A673 (cell line): ENCODE data around the gene WFS1. TPM values are rescaled to one million over a fixed set of nuclear protein-coding genes. Genes with fewer than 3 reads are reported as not detected.

Experiments
- BruUV-seq: library from RNA; stranded (reverse); fragments of 400-500 nt; replicated peaks from 2 replicates; lab custom pipeline; 2021; lab: Mats Ljungman, UMichigan
- CTCF ChIA-PET: fragments of 300-600 bp; sonication (Branson Sonifier 250); formaldehyde crosslinking; loops from one replicate; lab custom pipeline; 2022; ENCODE audit warnings: antibody characterized with exemption; lab: Charles Lee
- POLR2A ChIA-PET: fragments of 300-600 bp; sonication (Branson Sonifier 250); formaldehyde crosslinking; loops from one replicate; lab custom pipeline; 2022; ENCODE audit warnings: antibody characterized with exemption; ENCODE audit not compliant: low non-redundant PET; lab: Charles Lee
- DNase-seq: peaks from one replicate; pipeline ENCODE4 v3.0.0-alpha.2; 2015; ENCODE audit warnings: low spot score
- H3K27ac ChIP-seq: fragments of 200-600 bp; sonication (generic); 2 replicates; pipeline ENCODE4 v1.5.1; 2016; ENCODE audit warnings: mixed run types, low read depth, mild to moderate bottlenecking, mixed read lengths, antibody characterized with exemption, low read length; ENCODE audit not compliant: poor library complexity, severe bottlenecking
- H3K27me3 ChIP-seq: fragments of 200-600 bp; sonication (generic); replicated peaks from 2 replicates; pipeline ENCODE4 v1.6.1; 2017; ENCODE audit warnings: mixed run types, low read depth, mild to moderate bottlenecking, mixed read lengths, antibody characterized with exemption, low read length; ENCODE audit not compliant: insufficient read depth, poor library complexity
- H3K36me3 ChIP-seq: fragments of 200-600 bp; sonication (generic); 2 replicates; pipeline ENCODE4 v1.6.1; 2016; ENCODE audit warnings: mixed run types, mild to moderate bottlenecking, mixed read lengths, antibody characterized with exemption, low read length; ENCODE audit not compliant: insufficient read depth, poor library complexity, severe bottlenecking
- H3K4me1 ChIP-seq: fragments of 200-600 bp; sonication (generic); 2 replicates; pipeline ENCODE4 v1.6.1; 2017; ENCODE audit warnings: mixed run types, mild to moderate bottlenecking, mixed read lengths, antibody characterized with exemption, low read length; ENCODE audit not compliant: insufficient read depth, poor library complexity, severe bottlenecking
- H3K4me3 ChIP-seq: fragments of 200-600 bp; sonication (generic); 2 replicates; pipeline ENCODE4 v1.5.1; 2016; ENCODE audit warnings: low read depth, mixed run types, mild to moderate bottlenecking, mixed read lengths, low read length; ENCODE audit not compliant: poor library complexity, severe bottlenecking
- H3K9me3 ChIP-seq: fragments of 200-600 bp; sonication (generic); 2 replicates; pipeline ENCODE4 v1.6.1; 2016; ENCODE audit warnings: mixed run types, low read depth, mild to moderate bottlenecking, mixed read lengths, antibody characterized with exemption, low read length; ENCODE audit not compliant: poor library complexity, severe bottlenecking
- EZH2 ChIP-seq: fragments of 200-600 bp; sonication (generic); IDR thresholded peaks from 2 replicates; pipeline ENCODE4 v1.6.1; 2017; ENCODE audit warnings: borderline replicate concordance, low read depth, mild to moderate bottlenecking, mixed read lengths, antibody characterized with exemption, low read length; ENCODE audit not compliant: poor library complexity, severe bottlenecking
- intact Hi-C: fragments of 100-400 bp; cut with micrococcal nuclease; formaldehyde crosslinking; loops from one replicate; pipeline ENCODE4 v1.10.0; 2022; ENCODE audit not compliant: unreplicated experiment
- total RNA-seq: library from RNA; stranded (reverse); gene quantifications from 2 replicates; pipeline ENCODE4 v1.2.3, GENCODE V29; 2021
- TF ChIP-seq, protein P1 (sequence below): fragments of 300-800, 200-600 bp; sonication (generic); conservative IDR thresholded peaks from 2 replicates; pipeline ENCODE4 v1.5.1; 2017; ENCODE audit warnings: low read depth, mild to moderate bottlenecking, antibody characterized with exemption, low read length, moderate library complexity, mixed read lengths

The WFS1 gene
- total RNA-seq, 1 experiment from 2014 or later = 14.0 TPM

DNA sequence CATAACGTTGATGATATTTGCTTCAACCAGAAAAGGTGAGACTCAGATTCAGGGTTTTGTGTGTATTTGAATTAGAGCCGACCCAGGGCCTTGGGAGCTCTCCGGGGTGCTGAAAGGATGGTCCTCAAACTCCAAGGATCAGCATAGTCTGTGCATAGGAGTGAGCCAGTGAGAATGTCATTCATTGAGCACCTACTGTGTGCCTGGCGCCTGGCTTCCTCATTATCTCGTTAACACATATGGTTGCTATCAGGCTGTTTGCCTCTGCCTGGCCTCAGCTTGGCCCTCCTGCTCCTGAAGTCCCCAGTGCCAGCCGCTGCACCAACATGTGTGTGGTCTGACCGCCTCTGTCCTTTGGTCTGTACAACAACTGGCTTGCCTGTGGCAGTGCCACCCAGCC is 44.2 kb upstream of the WFS1 start:
- no peak overlapping the region for H3K27ac ChIP-seq
- ChIA-PET CTCF (no interaction called here), POLR2A (no interaction called here)
- BruUV-seq = no TSS peak
- TF ChIP-seq EZH2 = no peak
- TF ChIP-seq, protein P1, sequence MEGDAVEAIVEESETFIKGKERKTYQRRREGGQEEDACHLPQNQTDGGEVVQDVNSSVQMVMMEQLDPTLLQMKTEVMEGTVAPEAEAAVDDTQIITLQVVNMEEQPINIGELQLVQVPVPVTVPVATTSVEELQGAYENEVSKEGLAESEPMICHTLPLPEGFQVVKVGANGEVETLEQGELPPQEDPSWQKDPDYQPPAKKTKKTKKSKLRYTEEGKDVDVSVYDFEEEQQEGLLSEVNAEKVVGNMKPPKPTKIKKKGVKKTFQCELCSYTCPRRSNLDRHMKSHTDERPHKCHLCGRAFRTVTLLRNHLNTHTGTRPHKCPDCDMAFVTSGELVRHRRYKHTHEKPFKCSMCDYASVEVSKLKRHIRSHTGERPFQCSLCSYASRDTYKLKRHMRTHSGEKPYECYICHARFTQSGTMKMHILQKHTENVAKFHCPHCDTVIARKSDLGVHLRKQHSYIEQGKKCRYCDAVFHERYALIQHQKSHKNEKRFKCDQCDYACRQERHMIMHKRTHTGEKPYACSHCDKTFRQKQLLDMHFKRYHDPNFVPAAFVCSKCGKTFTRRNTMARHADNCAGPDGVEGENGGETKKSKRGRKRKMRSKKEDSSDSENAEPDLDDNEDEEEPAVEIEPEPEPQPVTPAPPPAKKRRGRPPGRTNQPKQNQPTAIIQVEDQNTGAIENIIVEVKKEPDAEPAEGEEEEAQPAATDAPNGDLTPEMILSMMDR = no peak
- intact Hi-C loops = no loop called here
- no peaks in the 10 kb centered on the region for H3K4me1 ChIP-seq
- H3K9me3 ChIP-seq = no peaks in the 10 kb centered on the region
- H3K36me3 ChIP-seq = no peaks in the 10 kb centered on the region
- peak; percentile 46 for DNase-seq
- peaks cover 31% of the 10 kb centered on the region for H3K27me3 ChIP-seq
- H3K4me3 ChIP-seq = no peak overlapping the region

GRCh38 chr4:6226506-6226905 is 43.1 kb upstream of the WFS1 start:
- Histone ChIP-seq H3K4me1 (no peaks in the 10 kb centered on the region), H3K4me3 (no peak overlapping the region), H3K9me3 (no peaks in the 10 kb centered on the region), H3K27ac (no peak overlapping the region), H3K36me3 (no peaks in the 10 kb centered on the region), H3K27me3 (peaks cover 21% of the 10 kb centered on the region)
- TF ChIP-seq, protein P1 = no peak
- TF ChIP-seq EZH2 = no peak
- DNase-seq = no peak
- intact Hi-C loops = no loop called here
- ChIA-PET POLR2A (no interaction called here), CTCF (no interaction called here)
- BruUV-seq = no TSS peak

GRCh38 chr4:6227412-6228157 is 42.1 kb upstream of the WFS1 start:
- BruUV-seq = no TSS peak
- CTCF ChIA-PET = no interaction called here
- no peaks in the 10 kb centered on the region for H3K36me3 ChIP-seq
- no peak for TF ChIP-seq EZH2
- TF ChIP-seq, protein P1 = no peak
- H3K4me3 ChIP-seq = no peak overlapping the region
- POLR2A ChIA-PET = no interaction called here
- intact Hi-C loops = no loop called here
- no peaks in the 10 kb centered on the region for H3K9me3 ChIP-seq
- H3K4me1 ChIP-seq = no peaks in the 10 kb centered on the region
- no peak for DNase-seq
- H3K27me3 ChIP-seq = peaks cover 15% of the 10 kb centered on the region
- H3K27ac ChIP-seq = no peak overlapping the region
